ENCODE results near the gene SERPINA1.

GRCh38 chr14:94405486-94405885, 17.1 kb upstream of the SERPINA1 start:
- no peak for TF ChIP-seq NFE2L1 (CRISPR knock-in tag; IDR thresholded peaks at IDR 0.05)
- no peak for TF ChIP-seq GABPB1 (CRISPR knock-in tag; IDR thresholded peaks at IDR 0.05)
- no peak for TF ChIP-seq USF2 (CRISPR knock-in tag; IDR thresholded peaks at IDR 0.05)
- TF ChIP-seq CTCF (IDR thresholded peaks at IDR 0.05), result no peak
